GM12892 (cell line): ENCODE measurements around the gene COL23A1.
"Not testable (repeated sequence)": the region's sequence is repeated elsewhere in the genome, so short reads cannot be mapped to it uniquely, and the experiment has no call there.

Experiments
- DNase-seq: peaks from one replicate; pipeline ENCODE4 v3.0.0; 2011; ENCODE audit not compliant: insufficient read length
- FAIRE-seq: peaks from 2 replicates; lab custom pipeline; 2011; peaks lifted over from hg19 to GRCh38; lab: Jason Lieb, UNC
- POLR2A ChIP-seq: IDR thresholded peaks from 2 replicates; pipeline ENCODE4 v1.6.1; 2011; ENCODE audit warnings: low read depth, low read length, control low read depth
- POLR2AphosphoS5 ChIP-seq: IDR thresholded peaks from 2 replicates; pipeline ENCODE4 v1.6.1; 2011; ENCODE audit warnings: low read depth, low read length, control low read depth
- TAF1 ChIP-seq: IDR thresholded peaks from 2 replicates; pipeline ENCODE4 v1.6.1; 2011; ENCODE audit warnings: low read depth, mild to moderate bottlenecking, control low read depth, low read length, borderline replicate concordance

COL23A1 gene

GRCh38 chr5:178305801-178306200 is 284.4 kb downstream of the COL23A1 start:
- DNase-seq, result no peak
- TF ChIP-seq POLR2A, result no peak
- no peak for TF ChIP-seq POLR2AphosphoS5
- no peak for TF ChIP-seq TAF1
- FAIRE-seq, result no peak

GRCh38 chr5:178304761-178305645 is 285.2 kb downstream of the COL23A1 start:
- TF ChIP-seq POLR2A, result no peak
- no peak for TF ChIP-seq POLR2AphosphoS5
- no peak for TF ChIP-seq TAF1
- DNase-seq (no peak), FAIRE-seq (no peak)

- TF ChIP-seq POLR2A, result no peak
- no peak for TF ChIP-seq POLR2AphosphoS5
- no peak for TF ChIP-seq TAF1
- no peak for FAIRE-seq
- DNase-seq, result no peak
Measured at GRCh38 chr5:178304016-178304415, 286.2 kb downstream of the COL23A1 start.

- FAIRE-seq, DNase-seq: not testable (repeated sequence)
Measured at GRCh38 chr5:178302321-178302720, 287.9 kb downstream of the COL23A1 start.

GRCh38 chr5:178301641-178302040 is 288.6 kb downstream of the COL23A1 start:
- FAIRE-seq, result no peak
- no peak for DNase-seq

GRCh38 chr5:178298283-178298807 is 291.8 kb downstream of the COL23A1 start:
- FAIRE-seq (no peak), DNase-seq (no peak)
- TF ChIP-seq POLR2A (no peak), TAF1 (no peak), POLR2AphosphoS5 (no peak)

More at GRCh38 chr5:178301641-178302040, 288.6 kb downstream of the COL23A1 start:
- no peak for TF ChIP-seq POLR2AphosphoS5
- TF ChIP-seq TAF1, result no peak
- TF ChIP-seq POLR2A, result no peak

GRCh38 chr5:178297751-178298150 is 292.4 kb downstream of the COL23A1 start:
- FAIRE-seq, result no peak
- TF ChIP-seq POLR2AphosphoS5 (no peak), TAF1 (no peak), POLR2A (no peak)
- no peak for DNase-seq

- no peak for FAIRE-seq
- TF ChIP-seq POLR2A (no peak), POLR2AphosphoS5 (no peak), TAF1 (no peak)
- no peak for DNase-seq
Measured at GRCh38 chr5:178296066-178296465, 294.1 kb downstream of the COL23A1 start.

GRCh38 chr5:178295589-178295988 is 294.6 kb downstream of the COL23A1 start:
- TF ChIP-seq POLR2AphosphoS5, result no peak
- TF ChIP-seq TAF1, result no peak
- no peak for TF ChIP-seq POLR2A
- DNase-seq (no peak), FAIRE-seq (no peak)

- FAIRE-seq (no peak), DNase-seq (no peak)
- TF ChIP-seq POLR2A (no peak), TAF1 (no peak), POLR2AphosphoS5 (no peak)
Measured at GRCh38 chr5:178293815-178294214, 296.4 kb downstream of the COL23A1 start.

- TF ChIP-seq TAF1 (no peak), POLR2AphosphoS5 (no peak), POLR2A (no peak)
- FAIRE-seq (no peak), DNase-seq (no peak)
Measured at GRCh38 chr5:178293400-178293799, 296.8 kb downstream of the COL23A1 start.

- DNase-seq, result no peak
- FAIRE-seq, result no peak
Measured at GRCh38 chr5:178292826-178293205, 297.4 kb downstream of the COL23A1 start.

More at GRCh38 chr5:178292826-178293205, 297.4 kb downstream of the COL23A1 start:
- TF ChIP-seq TAF1 (no peak), POLR2AphosphoS5 (no peak), POLR2A (no peak)
